OCI-LY7 (cell line): ENCODE results near the gene EPHB1.

Experiments used
- EZH2phosphoT487 ChIP-seq: fragments of 200-600 bp; sonication (generic); IDR thresholded peaks from 2 replicates; pipeline ENCODE4 v1.6.1; 2018; ENCODE audit warnings: low read depth, borderline replicate concordance, mild to moderate bottlenecking, mixed run types, antibody characterized with exemption, low read length, moderate library complexity, mixed read lengths
- TF ChIP-seq, protein P1 (sequence below): fragments of 200-600 bp; sonication (generic); conservative IDR thresholded peaks from 2 replicates; pipeline ENCODE4 v1.5.1; 2014; ENCODE audit warnings: mild to moderate bottlenecking, antibody characterized with exemption, low read length, moderate library complexity, mixed read lengths

DNA sequence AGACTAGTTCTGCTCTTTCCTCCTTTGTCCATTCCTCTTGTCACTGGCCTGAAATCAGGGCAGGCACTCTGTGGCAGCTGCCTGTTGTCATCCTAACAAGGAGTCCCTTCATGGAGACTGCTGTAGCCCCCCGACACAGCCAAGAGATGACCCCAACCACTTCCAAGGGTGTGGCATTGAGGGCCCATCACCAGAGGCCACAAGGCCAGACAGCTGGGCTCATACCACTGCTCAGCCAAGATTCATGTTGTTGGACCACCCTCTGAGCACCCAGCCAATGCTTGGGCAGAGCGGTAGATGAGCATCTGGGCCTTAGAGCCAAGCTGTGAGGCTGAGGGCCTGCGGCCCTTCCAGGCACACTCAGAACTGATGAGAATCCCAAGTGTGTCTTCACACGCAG, 85.4 kb downstream of the EPHB1 start:
- TF ChIP-seq, protein P1, sequence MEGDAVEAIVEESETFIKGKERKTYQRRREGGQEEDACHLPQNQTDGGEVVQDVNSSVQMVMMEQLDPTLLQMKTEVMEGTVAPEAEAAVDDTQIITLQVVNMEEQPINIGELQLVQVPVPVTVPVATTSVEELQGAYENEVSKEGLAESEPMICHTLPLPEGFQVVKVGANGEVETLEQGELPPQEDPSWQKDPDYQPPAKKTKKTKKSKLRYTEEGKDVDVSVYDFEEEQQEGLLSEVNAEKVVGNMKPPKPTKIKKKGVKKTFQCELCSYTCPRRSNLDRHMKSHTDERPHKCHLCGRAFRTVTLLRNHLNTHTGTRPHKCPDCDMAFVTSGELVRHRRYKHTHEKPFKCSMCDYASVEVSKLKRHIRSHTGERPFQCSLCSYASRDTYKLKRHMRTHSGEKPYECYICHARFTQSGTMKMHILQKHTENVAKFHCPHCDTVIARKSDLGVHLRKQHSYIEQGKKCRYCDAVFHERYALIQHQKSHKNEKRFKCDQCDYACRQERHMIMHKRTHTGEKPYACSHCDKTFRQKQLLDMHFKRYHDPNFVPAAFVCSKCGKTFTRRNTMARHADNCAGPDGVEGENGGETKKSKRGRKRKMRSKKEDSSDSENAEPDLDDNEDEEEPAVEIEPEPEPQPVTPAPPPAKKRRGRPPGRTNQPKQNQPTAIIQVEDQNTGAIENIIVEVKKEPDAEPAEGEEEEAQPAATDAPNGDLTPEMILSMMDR = no peak
- no peak for TF ChIP-seq EZH2phosphoT487
